Stimulated activated CD4-positive, alpha-beta T cell treated with anti-CD3 and anti-CD28 coated beads, Interleukin-12 subunit alpha, Interleukin-12 subunit beta, amount 100 ng/mL, for 4 hours (primary cell): Measurements from ENCODE around the gene HLA-E.
"Not testable (repeated sequence)": the region's sequence is repeated elsewhere in the genome, so short reads cannot be mapped to it uniquely, and the experiment has no call there.

ENCODE experiments used
- DNase-seq: peaks from one replicate; pipeline ENCODE4 v3.0.0-alpha.2; 2020

HLA-E gene

GRCh38 chr6:30481211-30481964 lies 7.9 kb upstream of the HLA-E start:
- no peak for DNase-seq

GRCh38 chr6:30481965-30482644 lies 7.2 kb upstream of the HLA-E start:
- DNase-seq = peak; percentile 84

GRCh38 chr6:30483677-30484279 lies 5.5 kb upstream of the HLA-E start:
- DNase-seq = no peak

- DNase-seq = no peak
Observed at GRCh38 chr6:30485236-30485635, 4.1 kb upstream of the HLA-E start.

GRCh38 chr6:30487926-30488325 lies 1.4 kb upstream of the HLA-E start:
- DNase-seq = no peak

- not testable (repeated sequence) for DNase-seq
Observed at GRCh38 chr6:30488697-30489080, 620 bp upstream of the HLA-E start.

GRCh38 chr6:30490026-30490876 lies 942 bp downstream of the HLA-E start:
- peak; percentile 91 for DNase-seq

- DNase-seq = not testable (repeated sequence)
Observed at GRCh38 chr6:30491291-30491953, 2.1 kb downstream of the HLA-E start.

GRCh38 chr6:30491991-30492952 lies 3.0 kb downstream of the HLA-E start:
- no peak for DNase-seq

- peak; percentile 56 for DNase-seq
Observed at GRCh38 chr6:30493643-30494250, 4.4 kb downstream of the HLA-E start.

GRCh38 chr6:30494291-30494861 lies 5.1 kb downstream of the HLA-E start:
- no peak for DNase-seq

GRCh38 chr6:30495060-30495459 lies 5.8 kb downstream of the HLA-E start:
- not testable (repeated sequence) for DNase-seq

- DNase-seq = no peak
Observed at GRCh38 chr6:30495993-30496392, 6.7 kb downstream of the HLA-E start.

- not testable (repeated sequence) for DNase-seq
Observed at GRCh38 chr6:30497261-30497599, 7.9 kb downstream of the HLA-E start.

- DNase-seq = no peak
Observed at GRCh38 chr6:30497714-30498113, 8.4 kb downstream of the HLA-E start.

GRCh38 chr6:30498705-30499104 lies 9.4 kb downstream of the HLA-E start:
- not testable (repeated sequence) for DNase-seq

GRCh38 chr6:30500421-30501355 lies 11.4 kb downstream of the HLA-E start:
- DNase-seq = no peak

GRCh38 chr6:30507849-30508827 lies 18.8 kb downstream of the HLA-E start:
- DNase-seq = no peak
